ENCODE measurements around the gene SLCO3A1. TPM values are rescaled to one million over a fixed set of nuclear protein-coding genes. Genes with fewer than 3 reads are reported as not detected.

SLCO3A1 gene
- total RNA-seq, 1 experiment from 2014 or later: 5.1 TPM

- TF ChIP-seq EZH2phosphoT487 (IDR thresholded peaks at IDR 0.05; ENCODE audit: borderline replicate concordance) (no peak), FOSL1 (IDR thresholded peaks at IDR 0.05; ENCODE audit: low read depth) (no peak), SRF (IDR thresholded peaks at IDR 0.05; ENCODE audit: low read depth) (no peak), ZBTB33 (IDR thresholded peaks at IDR 0.05; ENCODE audit: extremely low read depth, insufficient replicate concordance, low read length) (no peak), TCF7L2 (IDR thresholded peaks at IDR 0.05; ENCODE audit: borderline replicate concordance, extremely low read depth, insufficient read depth, insufficient read length) (no peak), ZNF274 (IDR thresholded peaks at IDR 0.05; ENCODE audit: low read depth, low read length) (no peak), POLR2A (IDR thresholded peaks at IDR 0.05; ENCODE audit: borderline replicate concordance, extremely low read depth, insufficient read depth, insufficient read length) (no peak), SIN3A (IDR thresholded peaks at IDR 0.05; ENCODE audit: low read depth) (no peak), JUND (IDR thresholded peaks at IDR 0.05) (no peak)
- no peaks in the 10 kb centered on the region for H3K27me3 ChIP-seq (ENCODE audit: insufficient read depth, low read length)
- ChIA-PET CTCF (no interaction called here), RAD21 (ENCODE audit: low non-redundant PET in 1 of 2, low total read pairs in 2 of 2, uncharacterized antibody in 2 of 2, unreplicated experiment in 2 of 2) (no interaction called here), POLR2A (no interaction called here)
- H3K27ac ChIP-seq (ENCODE audit: low read depth, low read length): no peak overlapping the region
- H4K20me1 ChIP-seq (ENCODE audit: insufficient read depth): no peaks in the 10 kb centered on the region
- H3K4me3 ChIP-seq (replicated peaks in 1 of 2; ENCODE audit: low read depth in 1 of 2, low read length in 2 of 2): no peak overlapping the region
- ATAC-seq (no peak), DNase-seq (ENCODE audit: low read depth, low spot score) (no peak)
- no peaks in the 10 kb centered on the region for H3K4me1 ChIP-seq (ENCODE audit: control insufficient read depth in 1 of 2, insufficient read depth in 2 of 2, low read length in 2 of 2)
- no TSS peak for BruUV-seq (replicated peaks)
- no peaks in the 10 kb centered on the region for H3K79me2 ChIP-seq (ENCODE audit: insufficient read depth, low read length)
- intact Hi-C loops (cut with micrococcal nuclease): no loop called here
- H3K9me2 ChIP-seq (ENCODE audit: insufficient read depth): no peaks in the 10 kb centered on the region
- H3K4me2 ChIP-seq (ENCODE audit: low read length): no peak overlapping the region
- H2AFZ ChIP-seq (ENCODE audit: low read depth, low read length, poor library complexity, severe bottlenecking): no peak overlapping the region
- no peaks in the 10 kb centered on the region for H3K9me3 ChIP-seq (ENCODE audit: control insufficient read depth in 1 of 2, insufficient read depth in 1 of 2, low read depth in 1 of 2, low read length in 2 of 2)
- H3K9ac ChIP-seq (ENCODE audit: low read length): no peak overlapping the region
- H3K36me3 ChIP-seq (ENCODE audit: control insufficient read depth in 1 of 2, insufficient read depth in 2 of 2, low read length in 2 of 2): no peaks in the 10 kb centered on the region
Measured at GRCh38 chr15:92146511-92147150, 293.1 kb downstream of the SLCO3A1 start.

Data from HCT116 (cell line).